GM19452 (cell line): Measurements from ENCODE around the gene STARD8.

ENCODE experiments used
- ATAC-seq: cut with Tn5 transposase; IDR thresholded peaks from one replicate; pipeline ENCODE4 v1.9.1; 2021; ENCODE audit not compliant: unreplicated experiment

The STARD8 gene

DNA sequence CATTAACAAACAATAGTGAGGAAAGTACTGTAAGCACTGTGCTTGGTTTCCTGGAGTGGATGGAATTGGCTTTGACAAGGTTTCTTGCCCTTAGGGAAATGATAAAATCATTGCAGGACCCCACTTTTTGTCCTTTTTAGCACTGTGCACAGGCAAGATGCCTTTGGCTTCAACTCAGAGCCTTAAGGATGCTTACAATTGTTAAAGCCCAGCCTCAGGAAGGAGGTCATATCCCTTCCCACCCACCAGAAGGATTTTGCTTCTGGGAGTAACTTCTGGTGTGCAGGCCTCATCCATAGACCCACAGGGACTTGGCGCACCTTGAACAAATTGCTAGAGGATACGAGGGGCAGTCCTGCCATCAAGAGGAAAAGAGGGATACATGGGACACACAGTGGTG is 44.5 kb downstream of the STARD8 start:
- ATAC-seq = no peak

DNA sequence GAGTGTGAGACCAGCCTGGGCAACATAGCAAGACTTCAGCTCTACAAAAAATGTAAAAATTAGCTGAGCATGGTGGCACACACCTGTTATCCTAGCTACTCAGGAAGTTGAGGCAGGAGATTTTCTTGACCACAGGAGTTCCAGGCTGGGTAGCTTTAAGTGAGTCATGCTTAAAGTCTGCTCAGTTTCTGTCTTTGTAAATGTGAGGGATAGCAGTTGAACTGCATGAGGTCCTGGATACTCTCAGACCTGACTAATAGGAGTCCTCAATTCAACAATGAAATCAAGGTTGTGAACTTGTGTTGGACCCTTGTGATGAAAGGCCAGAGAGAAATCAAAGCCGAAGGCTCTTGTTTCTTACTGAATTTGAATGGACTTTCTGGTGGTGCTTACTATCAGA is 45.2 kb downstream of the STARD8 start:
- no peak for ATAC-seq

DNA sequence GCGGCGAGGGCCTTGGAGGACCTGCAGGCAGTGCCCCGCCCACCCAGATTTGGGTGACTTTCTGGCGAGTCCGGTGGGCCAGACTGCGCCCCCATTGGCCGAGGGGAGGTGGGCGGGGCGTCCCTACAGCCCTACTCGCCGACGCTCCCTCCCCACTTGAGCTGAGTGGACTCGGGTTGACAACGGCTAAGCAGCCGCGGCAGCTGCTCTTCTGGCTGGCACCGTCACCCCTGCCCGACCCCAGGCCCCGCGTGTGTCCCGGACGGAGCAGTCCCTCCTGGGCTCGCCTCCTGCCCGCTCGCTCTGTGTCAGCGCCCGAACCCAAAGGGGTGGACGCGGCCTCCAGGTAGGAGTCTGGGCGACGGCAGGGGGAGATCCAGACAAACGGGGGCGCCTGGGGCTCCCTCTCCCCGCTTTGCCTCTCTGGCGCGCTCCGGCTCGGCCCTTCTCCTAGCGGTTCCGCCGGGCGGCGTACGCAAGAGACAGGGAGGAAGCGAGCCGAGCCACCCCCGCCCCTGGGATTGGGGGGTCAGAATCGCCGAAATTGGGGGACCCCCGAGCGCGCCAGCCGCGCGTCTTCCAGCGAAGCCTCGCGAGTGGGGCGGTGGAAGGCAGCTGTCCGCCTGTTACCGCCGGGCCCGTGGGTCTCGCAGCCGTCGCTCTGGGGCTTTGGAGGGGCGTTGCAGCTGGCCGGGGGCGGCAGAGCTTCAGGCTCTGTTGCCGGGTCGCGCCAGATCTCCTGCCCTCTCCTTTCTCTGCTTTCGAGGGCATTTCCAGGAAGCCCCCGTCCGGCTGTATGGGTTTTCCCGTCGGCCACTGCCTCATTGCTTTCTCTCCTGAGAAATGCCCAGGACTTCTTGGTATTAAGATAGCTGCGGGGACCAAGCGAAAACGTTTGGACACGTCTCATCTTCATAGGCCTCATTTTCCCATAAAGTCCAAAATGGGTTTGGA is 46.3 kb downstream of the STARD8 start:
- ATAC-seq = peak; percentile 59

DNA sequence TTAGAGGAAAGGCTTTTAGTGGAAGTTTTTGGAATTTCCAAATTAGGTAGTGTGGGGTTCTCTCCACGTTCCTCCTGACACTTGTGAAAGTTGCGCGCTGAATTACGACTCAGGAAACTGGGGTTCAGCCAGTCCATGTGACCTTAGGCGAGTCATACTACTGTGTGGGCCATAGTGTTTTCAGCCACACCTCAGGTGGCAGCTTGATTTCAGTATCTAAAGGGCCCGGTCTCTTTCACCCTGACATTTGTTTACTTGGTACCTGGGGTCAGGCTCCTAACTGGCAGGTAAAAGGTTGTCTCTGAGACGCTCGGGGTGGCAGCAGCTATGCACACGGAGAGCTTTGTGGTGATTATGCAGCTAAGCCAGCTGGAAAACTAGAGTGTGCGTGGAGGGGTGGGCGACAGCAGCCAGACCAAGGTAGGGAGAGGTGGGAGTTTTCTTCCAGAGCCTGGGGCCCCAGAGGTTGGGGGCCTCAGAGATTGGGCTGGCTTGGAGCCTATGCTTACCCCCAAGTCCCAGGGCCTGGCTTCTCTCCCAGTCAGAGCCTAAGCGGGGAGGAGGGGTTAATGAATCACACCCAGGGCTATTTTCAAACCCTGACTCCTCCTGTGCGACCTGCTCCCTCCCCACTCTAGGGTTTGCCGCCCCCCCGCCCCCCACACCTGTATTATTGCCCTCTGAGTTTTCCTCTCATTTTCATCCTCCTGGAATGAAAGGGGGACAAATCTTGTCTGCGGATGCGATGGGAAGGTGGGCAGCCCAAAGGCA is 47.2 kb downstream of the STARD8 start:
- peak; percentile 41 for ATAC-seq

DNA sequence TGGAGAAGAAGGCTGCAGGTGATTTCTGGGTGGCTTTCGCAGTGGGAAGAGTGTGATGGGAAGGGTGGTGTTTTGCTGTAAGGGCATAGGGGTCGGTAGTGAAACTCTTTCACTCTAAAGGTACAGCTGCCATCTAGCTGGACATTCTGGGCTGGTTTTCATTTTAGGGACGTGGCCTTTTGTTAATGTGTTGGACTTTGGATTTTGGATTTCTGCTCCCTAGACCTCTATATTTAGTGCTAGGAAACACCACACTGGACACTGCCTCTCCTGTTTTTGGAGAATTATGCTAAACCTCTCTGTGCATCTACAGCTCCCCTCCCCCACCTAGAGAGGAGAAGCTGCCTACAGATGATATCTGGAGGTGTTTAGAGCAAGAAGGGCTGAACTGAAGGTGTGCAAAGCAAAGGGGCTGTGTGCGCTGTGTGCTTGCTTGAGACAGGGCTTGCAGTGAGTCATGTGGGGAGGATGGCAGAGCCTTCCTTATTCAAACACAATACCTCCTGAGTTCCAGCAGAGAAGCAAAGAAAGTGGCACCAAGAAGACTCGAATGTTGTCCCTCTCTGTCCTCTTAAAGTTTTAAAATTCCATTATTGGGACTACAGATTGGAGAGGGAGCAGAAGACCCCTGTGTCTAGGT is 47.9 kb downstream of the STARD8 start:
- ATAC-seq = no peak

DNA sequence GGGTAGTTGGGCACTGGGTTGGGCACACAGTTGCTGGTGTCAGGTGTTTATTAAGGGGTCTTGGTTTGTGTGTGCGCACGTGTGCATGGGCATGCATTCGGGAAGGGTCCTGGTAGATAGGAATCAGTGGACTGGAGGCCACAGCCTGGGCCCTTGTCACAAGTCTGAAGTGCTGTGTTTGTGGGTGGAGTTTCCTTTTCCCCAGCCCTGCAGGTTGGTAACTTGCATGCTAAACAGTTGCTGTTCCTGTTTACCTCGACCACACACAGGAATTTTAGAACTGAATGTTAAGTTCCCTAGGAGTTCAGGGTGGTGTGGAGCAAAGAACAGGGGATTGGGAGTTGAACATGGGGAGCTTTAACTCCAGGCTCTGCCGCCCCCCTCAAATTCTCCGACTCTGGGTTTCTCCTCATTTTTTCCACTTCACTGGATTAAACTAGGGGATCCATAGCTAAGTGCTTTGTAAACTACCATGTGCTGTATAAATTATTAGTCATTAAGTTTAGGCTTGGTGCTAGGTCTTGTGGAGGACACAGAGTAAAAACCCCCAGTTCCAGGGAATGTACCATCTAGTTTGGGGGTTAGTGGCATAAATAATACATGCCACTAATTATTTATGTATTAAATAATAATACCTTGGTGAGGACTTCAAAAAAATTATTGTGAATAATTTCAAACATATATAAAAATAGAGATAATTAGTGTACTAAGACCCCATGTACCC is 49.0 kb downstream of the STARD8 start:
- no peak for ATAC-seq

DNA sequence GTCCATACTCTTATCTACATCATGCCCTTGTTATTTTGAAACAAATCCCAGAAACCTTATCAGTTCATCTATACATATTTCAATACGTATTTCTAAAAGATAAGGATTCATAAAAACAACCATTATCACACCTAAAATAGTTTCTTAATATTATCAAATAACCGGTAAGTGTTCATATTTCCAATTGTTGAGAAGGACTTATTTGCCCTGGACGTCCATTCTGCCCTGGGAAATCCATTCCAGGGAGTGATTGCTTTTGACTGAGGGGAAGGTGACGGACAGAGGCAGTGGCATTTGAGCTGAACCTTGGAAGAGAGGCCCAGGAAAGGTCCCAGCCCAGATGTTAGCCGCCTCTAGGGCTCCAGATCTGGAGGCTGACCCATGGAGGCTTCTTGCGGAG is 49.6 kb downstream of the STARD8 start:
- no peak for ATAC-seq

DNA sequence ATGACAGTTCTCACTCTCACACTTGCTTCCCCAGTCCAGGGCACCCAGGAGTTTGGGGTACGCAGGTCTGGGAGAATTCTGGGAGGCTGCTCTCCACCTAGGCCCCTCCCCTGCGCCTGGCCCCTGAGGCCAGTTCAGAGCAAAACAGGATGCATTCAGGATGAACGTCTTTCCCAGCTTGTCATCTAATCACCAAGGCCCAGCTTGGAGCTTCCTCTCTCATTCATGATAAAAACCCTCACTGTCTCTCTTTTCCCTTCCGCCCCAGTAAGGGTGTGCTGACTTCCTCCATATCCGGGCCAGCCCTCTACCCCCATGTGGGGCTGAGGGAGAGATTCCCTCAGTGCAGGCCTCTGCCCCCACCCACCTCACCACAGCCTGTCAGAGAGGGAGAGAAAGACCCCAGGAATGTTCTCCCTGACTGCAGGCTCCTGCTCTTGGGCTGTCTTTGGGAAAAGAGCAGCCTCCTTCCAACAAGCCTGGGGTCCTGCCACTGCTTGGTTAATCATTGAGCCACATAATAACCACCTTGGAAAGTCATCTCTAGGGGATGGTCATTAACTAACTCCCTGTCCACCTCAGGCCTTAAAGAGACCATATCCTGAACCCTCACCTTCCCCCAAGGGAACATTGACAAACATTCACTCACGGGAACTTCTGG is 50.1 kb downstream of the STARD8 start:
- ATAC-seq = no peak

DNA sequence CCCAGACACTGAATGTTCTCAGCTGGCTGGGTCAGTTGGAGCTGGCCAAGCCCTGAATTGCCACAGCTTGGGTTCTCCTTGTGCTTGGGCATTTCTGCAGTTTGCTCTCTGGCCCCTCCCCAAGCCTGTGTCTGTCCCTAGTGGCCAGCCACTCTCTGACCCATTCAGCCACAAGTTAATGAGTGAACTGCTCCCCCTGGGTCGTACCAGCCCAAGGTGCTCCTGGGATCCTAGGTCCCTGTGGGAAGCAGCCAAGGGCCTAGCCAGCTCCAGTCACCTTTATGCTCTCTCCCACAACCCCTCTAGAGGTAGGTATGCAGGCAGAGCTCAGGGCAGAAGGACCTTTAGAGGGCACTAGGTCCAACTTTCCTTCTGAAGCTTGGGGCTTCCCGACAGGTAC is 51.5 kb downstream of the STARD8 start:
- no peak for ATAC-seq

DNA sequence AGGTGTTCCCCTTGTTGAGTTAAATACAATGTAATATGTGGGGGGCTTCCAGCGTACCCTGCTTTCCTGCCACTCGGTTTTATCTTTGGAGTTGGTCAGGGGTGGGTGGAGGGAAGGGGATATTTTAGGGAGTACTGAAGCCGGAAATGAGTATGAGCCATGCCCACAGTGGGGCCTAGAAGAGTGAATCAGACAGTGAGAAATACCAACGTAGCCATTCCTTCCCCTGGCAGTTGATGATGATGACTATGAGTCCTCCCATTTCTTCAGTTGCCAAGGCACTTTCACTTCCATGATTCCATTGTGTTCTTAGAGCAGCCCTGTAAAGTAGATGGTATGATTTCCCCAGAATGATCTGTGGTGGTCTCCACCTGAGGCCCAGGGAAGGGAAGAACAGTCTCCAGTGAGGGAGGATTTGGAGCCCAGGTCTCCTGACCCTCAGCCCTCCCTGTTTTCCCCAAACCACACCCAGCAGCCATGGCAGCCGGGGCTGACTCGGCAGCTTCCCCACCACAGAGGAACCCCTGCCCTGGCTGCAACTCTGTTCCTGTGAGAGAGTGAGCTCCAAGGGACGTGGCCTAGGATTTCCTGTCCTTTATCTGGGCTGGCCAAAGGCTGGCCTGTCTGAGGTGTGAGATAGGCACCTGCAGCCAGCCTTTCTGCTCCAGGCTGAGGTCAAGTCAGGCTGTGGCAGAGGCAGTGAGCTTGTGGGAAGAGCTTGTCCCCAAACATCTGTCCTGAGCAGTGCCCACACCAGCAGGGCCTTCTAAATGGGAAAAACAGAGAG is 52.7 kb downstream of the STARD8 start:
- no peak for ATAC-seq

DNA sequence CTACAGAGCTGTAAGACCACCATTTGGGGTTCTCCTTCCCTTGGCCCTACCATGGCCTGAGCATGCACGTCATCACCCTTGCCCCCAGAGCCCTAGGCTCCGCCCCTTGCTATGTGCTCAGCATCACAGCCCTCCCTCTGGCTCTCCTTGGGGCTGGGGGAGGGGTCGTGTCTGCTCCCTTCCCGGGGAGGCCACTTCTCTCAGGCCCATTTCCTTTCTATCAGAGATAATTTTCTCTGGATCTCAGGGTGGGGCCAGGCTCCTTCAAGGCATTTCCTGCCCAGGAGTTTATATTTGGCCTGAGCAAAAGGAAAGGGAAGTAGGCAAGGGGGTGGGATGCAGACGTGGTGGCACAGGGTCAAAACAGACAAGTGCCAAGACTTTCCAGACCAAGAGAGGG is 55.9 kb downstream of the STARD8 start:
- no peak for ATAC-seq

DNA sequence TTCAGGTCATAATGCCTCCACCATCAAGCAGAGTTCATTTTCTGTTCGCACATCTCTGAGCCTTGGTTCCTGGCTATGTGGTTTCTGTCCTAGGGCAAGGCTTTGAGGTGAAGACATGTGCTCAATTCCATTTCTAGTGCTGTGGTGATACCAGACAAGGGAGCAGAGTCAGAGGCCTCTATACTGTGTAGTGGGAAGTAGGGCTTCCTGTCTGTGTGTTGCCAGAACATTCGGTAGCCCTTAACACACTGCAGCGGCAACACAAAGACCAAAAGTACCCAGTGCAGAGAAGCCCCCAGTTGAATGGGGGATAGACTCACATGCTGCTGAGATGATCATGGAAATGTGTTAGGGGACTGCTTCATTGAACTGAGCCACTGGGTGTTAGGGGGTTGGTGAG is 56.4 kb downstream of the STARD8 start:
- no peak for ATAC-seq

DNA sequence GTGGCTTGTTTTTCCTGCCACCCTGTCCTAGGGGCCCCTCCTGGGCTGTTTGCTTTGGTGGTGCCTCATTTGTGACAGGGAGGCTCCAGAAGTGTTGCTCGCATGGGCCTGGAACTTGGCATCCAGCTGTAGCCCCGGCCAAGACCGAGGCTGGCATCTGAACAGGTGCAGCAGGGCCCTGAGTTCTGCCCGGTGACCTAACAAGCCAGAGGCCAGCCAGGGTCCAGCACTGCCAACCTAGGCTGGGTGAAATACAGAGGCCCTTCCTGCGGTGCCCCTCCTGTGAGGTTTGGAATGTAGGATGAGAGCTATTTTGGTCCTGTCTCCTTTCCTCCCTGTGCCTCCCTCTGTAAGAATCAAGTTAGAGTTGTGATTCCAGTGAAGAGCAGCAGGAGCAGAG is 58.5 kb downstream of the STARD8 start:
- no peak for ATAC-seq

DNA sequence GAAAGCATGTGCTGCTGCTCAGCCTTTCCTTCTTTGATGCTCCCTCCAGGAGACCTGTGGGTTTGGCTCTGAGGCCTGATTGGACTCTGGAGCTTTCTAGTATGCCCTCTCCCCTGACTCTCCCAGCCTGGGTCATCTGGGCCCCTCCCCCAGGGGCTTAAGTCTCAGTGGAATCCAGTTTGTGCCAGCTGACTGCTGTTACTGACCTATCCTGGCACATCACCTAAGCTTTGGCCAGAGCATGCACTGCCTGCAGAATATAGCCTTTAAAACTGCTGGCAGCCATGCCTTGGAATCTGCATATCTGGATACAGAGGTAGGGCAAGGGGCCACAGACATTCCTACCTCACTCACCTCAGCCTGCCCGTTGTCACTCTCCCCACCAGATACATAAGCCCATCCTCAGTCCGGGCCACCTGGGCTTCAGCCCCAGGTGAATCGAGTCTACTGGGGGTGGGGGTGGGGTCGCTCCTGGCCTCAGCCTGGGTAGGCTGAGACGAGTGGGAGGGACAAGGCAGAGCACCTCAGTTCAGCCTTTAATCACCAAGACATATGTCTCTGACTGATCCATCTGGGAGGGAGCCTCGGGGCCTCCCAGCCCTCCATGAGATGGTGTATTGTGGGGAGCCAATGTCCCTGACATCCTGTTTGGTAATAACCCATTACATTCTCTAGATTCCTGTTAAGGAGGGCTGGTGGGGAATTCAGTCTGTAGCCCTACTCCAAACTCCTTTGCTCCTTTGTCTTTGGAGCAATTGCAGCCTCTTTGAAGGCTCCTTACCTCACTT is 61.2 kb downstream of the STARD8 start:
- no peak for ATAC-seq

DNA sequence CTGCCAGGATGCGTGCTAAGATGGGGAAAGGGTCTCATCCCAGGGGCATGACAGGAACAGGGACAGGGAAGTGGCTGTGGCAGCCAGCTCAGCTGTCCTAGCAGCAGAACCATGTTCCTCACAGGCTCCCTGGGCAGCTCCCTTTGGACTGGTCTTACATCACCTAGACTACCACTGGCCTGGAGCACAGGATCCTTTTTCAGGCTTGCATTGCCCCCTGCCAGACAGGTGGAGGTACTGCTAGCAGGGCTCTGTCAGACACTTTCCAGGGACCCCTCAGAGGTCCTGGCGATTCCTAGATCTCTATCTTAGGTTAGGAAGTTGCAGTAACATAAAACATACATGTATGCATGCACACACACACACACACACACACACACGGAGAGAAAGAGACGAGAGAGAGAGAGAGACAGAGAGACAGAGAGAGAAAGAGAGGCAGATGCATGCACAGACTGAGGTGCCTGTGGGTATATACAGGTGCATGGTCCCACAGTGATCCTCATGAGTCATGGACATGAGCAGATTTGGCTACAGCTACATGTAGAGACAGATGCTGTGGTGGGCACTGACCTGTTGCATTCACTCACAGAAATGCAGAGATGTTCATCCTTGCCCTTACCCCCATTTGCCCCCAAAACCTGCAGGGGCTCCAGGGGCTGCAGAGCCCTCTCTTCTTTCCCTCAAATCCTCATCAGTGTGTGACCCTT is 63.6 kb downstream of the STARD8 start:
- ATAC-seq = no peak

DNA sequence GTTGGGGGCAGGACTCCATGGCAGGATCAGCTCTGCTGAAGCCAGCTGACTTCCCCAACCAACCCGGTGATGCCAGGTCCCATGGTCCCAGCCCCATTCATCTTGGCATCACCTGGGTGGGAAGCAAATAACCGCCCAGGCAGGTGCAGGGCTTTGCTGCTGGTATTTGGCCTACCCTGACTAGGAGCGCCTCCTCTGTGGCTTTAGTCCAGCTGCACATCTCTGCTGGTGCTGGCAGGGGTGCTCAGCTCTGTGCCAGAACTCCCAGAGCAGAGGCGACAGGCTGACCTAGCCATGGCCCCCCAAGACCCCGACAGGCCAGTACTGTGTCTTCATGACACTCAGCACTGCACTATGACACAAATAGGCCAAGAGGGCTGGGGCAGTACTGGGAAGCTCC is 64.4 kb downstream of the STARD8 start:
- ATAC-seq = no peak

DNA sequence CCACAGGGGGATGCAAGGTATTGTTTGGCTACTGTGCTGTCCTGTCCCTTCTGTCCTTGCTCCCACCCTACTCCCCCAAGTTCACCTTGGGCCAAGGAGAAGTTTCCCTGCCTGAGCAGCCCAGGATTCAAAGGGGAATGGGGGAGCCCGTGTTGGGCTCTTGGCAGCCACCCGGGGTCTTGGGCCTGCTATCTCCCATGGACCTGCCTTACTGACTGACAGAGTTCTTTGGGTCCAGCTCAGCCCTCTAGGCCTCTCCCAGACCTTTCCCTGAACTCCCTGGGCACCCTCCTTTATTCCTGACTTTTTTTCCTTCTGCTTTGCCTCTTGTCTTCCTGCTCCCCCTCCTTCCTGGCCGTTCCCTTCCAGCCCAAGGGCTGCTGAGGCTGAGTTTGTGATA is 67.4 kb downstream of the STARD8 start:
- no peak for ATAC-seq

DNA sequence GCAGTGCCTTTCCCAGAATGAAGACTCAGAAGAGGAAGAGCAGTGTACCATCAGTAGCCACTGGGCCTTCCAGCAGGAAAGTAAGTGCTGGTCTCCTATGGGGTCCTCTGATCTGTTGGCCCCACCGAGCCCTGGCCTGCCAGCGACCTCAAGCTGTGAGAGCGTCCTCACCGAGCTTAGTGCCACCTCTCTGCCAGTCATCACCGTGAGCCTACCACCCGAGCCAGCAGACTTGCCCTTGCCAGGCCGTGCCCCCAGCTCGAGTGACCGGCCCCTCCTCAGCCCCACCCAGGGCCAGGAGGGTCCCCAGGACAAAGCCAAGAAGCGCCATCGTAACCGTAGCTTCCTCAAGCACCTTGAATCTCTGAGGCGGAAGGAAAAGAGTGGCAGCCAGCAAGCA is 69.7 kb downstream of the STARD8 start:
- no peak for ATAC-seq
